Erythroblast (primary cell): ENCODE results near the gene CAPS.

Source experiments
- GATA1 ChIP-seq: IDR thresholded peaks from 2 replicates; pipeline ENCODE4 v1.6.1; 2011; ENCODE audit warnings: low read depth, mild to moderate bottlenecking, control low read depth, low read length, moderate library complexity
- POLR2A ChIP-seq: IDR thresholded peaks from 2 replicates; pipeline ENCODE4 v1.6.1; 2011; ENCODE audit warnings: mild to moderate bottlenecking, low read length

DNA sequence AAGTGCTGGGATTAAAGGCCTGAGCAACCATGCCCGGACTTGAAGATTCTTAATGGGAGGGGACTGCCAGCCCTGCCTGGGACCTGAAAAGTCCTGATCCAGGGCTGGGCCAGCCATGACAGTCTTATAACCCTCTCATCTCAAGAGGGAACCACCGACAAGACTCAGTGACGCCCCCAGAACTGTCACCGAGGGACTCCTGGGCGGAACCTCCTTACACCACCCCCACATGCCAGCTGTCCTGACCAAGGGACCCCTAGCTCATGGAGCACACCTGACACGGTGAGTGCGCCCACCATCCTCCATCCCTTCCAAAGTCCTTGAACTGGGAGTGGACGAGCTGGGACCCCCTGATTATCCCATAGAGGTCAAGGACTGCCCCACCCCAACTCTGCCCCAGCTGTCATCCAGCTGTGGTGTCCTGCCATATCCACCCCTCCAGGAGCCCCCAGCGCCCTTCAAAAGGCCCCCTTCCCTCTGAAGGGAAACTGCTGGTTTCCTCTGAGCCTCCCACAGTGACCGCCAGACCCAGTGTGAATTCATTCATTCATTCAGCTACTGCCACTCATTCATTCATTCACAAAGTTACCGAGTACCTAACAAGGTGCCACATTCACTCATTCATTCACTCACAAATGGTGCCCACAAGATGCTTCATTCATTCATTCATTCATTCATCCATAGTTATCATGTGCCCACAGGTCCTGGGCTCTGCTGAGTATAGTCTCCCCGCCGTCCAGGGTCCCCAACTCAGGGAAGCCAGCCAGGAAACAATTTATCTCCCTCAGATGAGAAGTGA, 14.1 kb upstream of the CAPS start:
- TF ChIP-seq POLR2A: no peak
- TF ChIP-seq GATA1: no peak
